Subcutaneous abdominal adipose tissue (tissue), 5 donors: ENCODE results near the gene SORCS2.

Experiments
- H3K27ac ChIP-seq: one replicate; pipeline ENCODE4 v1.7.0; 2013; ENCODE audit warnings: low read depth, mild to moderate bottlenecking, inconsistent platforms, low read length, moderate library complexity
- H3K27me3 ChIP-seq, 5 donors: one replicate each; pipeline ENCODE4 v1.7.0; 2013; ENCODE audit warnings: low read length in 5 of 5, inconsistent platforms in 1 of 5; ENCODE audit not compliant: control insufficient read depth in 5 of 5, insufficient read depth in 4 of 5
- H3K36me3 ChIP-seq, 5 donors: one replicate each; pipeline ENCODE4 v1.7.0; 2013; ENCODE audit warnings: low read length in 5 of 5; ENCODE audit not compliant: control insufficient read depth in 5 of 5, insufficient read depth in 5 of 5
- H3K4me1 ChIP-seq, 5 donors: one replicate each; pipeline ENCODE4 v1.7.0; 2013; ENCODE audit warnings: low read length in 5 of 5, mild to moderate bottlenecking in 3 of 5, moderate library complexity in 1 of 5; ENCODE audit not compliant: control insufficient read depth in 5 of 5, insufficient read depth in 5 of 5
- H3K4me3 ChIP-seq, 5 donors: one replicate each; pipeline ENCODE4 v1.7.0; 2013; ENCODE audit warnings: low read length in 5 of 5, low read depth in 1 of 5
- H3K9ac ChIP-seq, 5 donors: one replicate each; pipeline ENCODE4 v1.7.0; 2013; ENCODE audit warnings: low read length in 5 of 5, mild to moderate bottlenecking in 4 of 5, moderate library complexity in 3 of 5
- H3K9me3 ChIP-seq, 5 donors: one replicate each; pipeline ENCODE4 v1.7.0; 2013; ENCODE audit warnings: low read length in 5 of 5; ENCODE audit not compliant: control insufficient read depth in 5 of 5
- donor health status: healthy.
- donor health status: healthy.
- donor health status: healthy.
- donor health status: healthy.
- donor health status: healthy.

SORCS2 gene

GRCh38 chr4:7737268-7737645, 544.9 kb downstream of the SORCS2 start:
- Histone ChIP-seq H3K9ac (no peak overlapping the region), H3K4me1 (no peaks in the 10 kb centered on the region), H3K4me3 (no peak overlapping the region), H3K36me3 (no peaks in the 10 kb centered on the region), H3K27ac (no peak overlapping the region), H3K27me3 (peaks cover 0 to 19% (median 5%) of the 10 kb centered on the region in 5 donors), H3K9me3 (peaks cover 0 to 9% (median 7%) of the 10 kb centered on the region in 5 donors)

GRCh38 chr4:7737752-7738457, 545.6 kb downstream of the SORCS2 start:
- Histone ChIP-seq H3K27ac (no peak overlapping the region), H3K9me3 (peaks cover 0 to 9% (median 7%) of the 10 kb centered on the region in 5 donors), H3K9ac (no peak overlapping the region), H3K36me3 (no peaks in the 10 kb centered on the region), H3K4me3 (no peak overlapping the region), H3K4me1 (no peaks in the 10 kb centered on the region), H3K27me3 (peaks cover 0 to 19% (median 5%) of the 10 kb centered on the region in 5 donors)

DNA sequence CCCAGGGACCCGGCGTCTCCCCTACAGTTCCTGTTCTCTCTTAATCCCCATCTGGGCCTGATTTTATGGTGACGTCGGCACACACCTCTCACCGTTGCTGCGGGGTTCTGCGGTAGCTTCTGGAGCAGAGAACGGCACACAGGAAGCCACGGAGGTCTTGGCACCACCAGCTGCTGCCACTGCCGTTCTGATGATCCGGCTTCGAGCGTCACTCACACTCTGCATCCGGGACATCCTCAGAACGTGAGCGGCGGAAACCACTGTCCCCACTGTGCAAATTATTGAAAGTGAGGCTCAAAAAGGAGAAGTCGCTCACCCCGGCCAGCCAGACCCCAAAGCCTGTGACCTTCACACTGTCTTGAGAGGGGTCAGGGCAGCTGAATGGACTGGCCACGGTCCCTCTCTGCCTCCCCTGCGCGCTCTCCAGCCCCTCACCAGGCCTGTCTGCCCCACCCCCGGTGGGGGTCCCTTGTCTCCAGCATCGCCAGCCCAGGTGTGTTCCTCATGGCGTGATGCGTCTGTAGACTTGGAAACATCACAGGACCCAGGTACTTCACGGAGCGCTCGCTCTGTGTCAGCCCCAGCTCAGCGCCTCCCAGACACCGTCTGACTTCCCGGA, 546.2 kb downstream of the SORCS2 start:
- Histone ChIP-seq H3K9me3 (peaks cover 0 to 9% (median 7%) of the 10 kb centered on the region in 5 donors), H3K4me3 (no peak overlapping the region), H3K4me1 (peaks cover 0 to 5% (median 0%) of the 10 kb centered on the region in 5 donors), H3K36me3 (no peaks in the 10 kb centered on the region), H3K9ac (no peak overlapping the region), H3K27ac (no peak overlapping the region), H3K27me3 (peaks cover 0 to 19% (median 5%) of the 10 kb centered on the region in 5 donors)

GRCh38 chr4:7739077-7739917, 547.0 kb downstream of the SORCS2 start:
- Histone ChIP-seq H3K9ac (no peak overlapping the region), H3K27ac (no peak overlapping the region), H3K27me3 (peaks cover 0 to 18% (median 5%) of the 10 kb centered on the region in 5 donors), H3K36me3 (no peaks in the 10 kb centered on the region), H3K9me3 (peaks cover 0 to 9% (median 7%) of the 10 kb centered on the region in 5 donors), H3K4me3 (no peak overlapping the region), H3K4me1 (peaks cover 0 to 8% (median 2%) of the 10 kb centered on the region in 5 donors)

DNA sequence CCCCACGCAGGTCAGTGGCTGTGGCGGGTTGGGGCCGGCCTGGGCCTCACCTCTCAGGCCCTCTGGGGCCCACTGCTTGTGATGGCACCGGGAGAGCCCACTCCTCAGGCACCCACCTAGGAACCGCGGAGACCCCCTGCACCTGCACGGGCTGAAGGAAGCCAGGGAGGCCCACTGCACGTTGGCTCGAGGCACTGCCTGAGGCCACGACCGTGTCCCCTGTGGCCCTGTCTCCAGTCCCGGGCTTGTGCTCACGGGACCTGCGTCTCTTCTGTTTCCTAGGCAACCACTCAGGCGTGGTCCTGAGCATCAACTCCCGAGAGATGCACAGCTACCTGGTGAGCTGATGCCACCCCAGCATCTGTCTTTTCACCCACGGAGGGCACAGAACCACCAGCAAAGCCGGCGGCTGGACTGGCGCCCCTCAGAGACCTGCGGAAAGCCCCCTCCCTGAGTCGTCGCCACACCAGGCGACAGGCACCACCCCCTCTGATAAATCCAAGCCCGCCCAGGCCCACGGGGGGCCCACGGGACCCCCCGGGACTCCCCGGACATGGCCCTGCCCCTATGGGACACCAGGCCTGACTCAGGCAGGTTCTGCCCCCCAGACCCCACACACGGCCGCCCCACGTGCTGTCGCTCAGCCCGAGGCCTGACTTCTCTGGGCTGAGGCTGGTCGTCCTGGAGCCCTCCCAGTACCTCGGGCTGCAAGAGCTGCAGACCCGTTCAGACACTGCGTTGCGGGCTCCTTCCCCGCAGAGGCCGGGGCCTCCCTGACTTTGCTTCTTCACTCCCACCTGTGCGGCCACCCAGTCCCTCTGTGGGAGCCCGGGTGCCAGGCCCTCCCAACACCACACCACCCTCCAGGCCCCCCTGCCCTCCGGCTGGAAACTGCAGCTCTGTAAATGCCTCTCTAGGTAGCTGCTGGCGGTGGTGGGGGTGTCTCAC, 547.9 kb downstream of the SORCS2 start:
- no peak overlapping the region for H3K27ac ChIP-seq
- H3K36me3 ChIP-seq: no peaks in the 10 kb centered on the region
- no peak overlapping the region for H3K4me3 ChIP-seq
- H3K27me3 ChIP-seq: peaks cover 0 to 10% (median 5%) of the 10 kb centered on the region in 5 donors
- H3K9me3 ChIP-seq: peaks cover 0 to 9% (median 7%) of the 10 kb centered on the region in 5 donors
- peaks cover 0 to 17% (median 2%) of the 10 kb centered on the region in 5 donors for H3K4me1 ChIP-seq
- no peak overlapping the region for H3K9ac ChIP-seq

DNA sequence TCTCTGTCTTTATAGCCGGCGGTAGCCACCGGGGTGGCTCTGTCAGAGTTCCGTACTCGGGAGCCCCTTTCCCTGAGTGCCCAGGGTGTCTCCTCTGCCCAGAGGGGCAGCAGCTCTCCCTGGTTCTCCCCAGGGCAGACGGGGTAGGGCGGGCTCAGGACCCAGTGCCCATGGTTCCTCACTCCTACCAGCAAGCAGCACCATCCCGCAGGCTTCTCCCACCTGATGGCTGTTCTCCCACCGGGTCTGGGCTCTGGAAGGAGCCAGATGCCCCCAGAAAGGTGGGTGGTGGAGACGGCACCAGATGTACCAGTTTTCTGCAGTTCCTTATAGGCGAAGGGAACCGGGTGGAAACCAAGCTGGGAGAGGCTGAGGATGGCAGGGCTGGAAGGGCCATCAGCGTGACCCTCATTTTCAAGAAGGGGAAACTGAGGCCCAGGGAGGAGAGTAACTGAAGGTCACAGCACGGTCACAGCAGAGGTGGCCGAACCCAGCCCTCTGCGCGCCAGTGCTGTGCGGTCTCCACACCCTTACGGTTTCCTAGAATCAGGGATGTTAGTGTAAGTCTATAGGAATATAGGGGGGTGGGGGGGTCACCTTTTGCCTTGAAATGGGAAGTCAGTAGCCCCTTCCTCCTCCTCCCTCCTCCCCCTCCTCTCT, 548.7 kb downstream of the SORCS2 start:
- Histone ChIP-seq H3K27me3 (peaks cover 0 to 10% (median 5%) of the 10 kb centered on the region in 5 donors), H3K27ac (no peak overlapping the region), H3K9me3 (peaks cover 0 to 9% (median 7%) of the 10 kb centered on the region in 5 donors), H3K4me3 (no peak overlapping the region), H3K4me1 (peaks cover 0 to 18% (median 2%) of the 10 kb centered on the region in 5 donors), H3K36me3 (no peaks in the 10 kb centered on the region), H3K9ac (no peak overlapping the region)

DNA sequence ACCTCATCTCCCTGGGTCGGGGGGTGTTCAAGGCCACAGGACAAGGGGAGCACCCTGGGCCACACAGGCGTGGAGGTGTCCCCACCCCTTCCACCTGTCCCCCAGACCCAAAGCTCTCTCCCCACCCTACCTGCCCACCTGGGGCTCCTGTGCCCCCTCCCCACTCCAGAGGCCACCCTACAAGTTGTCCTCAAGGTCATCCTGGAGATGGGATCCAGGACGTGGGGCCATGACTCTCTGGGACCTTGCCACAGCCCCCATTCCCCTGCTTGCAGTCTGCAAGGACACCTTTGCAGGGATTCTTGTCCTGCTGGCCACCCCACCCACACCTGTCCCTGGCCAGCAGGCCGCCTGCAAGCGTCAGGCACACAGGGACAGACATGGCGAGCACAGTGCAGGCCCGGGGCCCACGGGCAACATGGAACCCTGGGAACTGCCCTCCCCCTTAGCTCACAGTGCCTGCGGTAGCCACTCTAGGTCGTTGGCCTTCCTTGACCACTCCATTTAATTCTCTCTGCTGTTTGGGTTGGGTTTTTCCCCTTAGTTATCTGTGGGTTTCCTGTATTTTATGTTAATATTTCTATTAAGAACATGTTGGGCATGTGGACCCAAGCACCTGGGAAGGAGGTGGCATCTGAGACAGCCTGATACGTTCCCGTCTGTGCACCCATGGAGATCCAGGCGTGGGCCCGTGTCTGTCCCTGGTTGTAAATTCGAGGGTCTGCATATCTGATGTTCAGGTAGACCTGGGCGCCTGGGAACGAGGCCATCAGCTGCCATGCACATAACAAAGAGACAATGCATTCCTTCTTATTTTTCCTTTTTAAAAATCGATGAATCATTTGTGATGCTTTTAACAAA, 549.8 kb downstream of the SORCS2 start:
- Histone ChIP-seq H3K27me3 (peaks cover 0 to 5% (median 4%) of the 10 kb centered on the region in 5 donors), H3K9me3 (peaks cover 0 to 9% (median 7%) of the 10 kb centered on the region in 5 donors), H3K36me3 (no peaks in the 10 kb centered on the region), H3K27ac (no peak overlapping the region), H3K4me1 (peaks cover 0 to 25% (median 2%) of the 10 kb centered on the region in 5 donors), H3K4me3 (no peak overlapping the region), H3K9ac (no peak overlapping the region)

DNA sequence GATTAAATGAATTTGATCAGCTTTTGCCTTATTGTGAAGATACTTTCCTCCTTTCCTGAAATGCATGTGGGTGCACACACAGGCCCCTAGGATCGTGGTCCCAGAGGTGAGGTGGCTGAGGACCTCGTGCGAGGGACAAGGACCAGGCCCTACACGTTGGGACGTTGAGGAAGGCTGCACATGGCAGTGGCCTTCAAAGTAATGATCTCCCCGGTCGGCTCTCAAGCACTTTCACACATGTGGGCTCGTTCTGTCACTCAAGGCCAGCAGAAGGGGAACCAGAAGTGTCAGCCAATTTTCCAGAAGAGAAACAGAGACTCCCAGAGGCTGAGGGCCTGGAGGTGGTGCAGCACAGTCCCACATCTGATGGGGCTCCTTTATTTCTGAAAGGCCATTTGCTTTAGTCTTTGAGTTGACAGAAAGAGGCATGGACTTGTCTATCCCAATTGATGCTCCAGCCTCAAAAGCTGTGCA, 550.5 kb downstream of the SORCS2 start:
- H3K27ac ChIP-seq: no peak overlapping the region

More for the DNA sequence above, 550.5 kb downstream of the SORCS2 start:
- Histone ChIP-seq H3K36me3 (no peaks in the 10 kb centered on the region), H3K9ac (no peak overlapping the region), H3K27me3 (peaks cover 0 to 5% (median 0%) of the 10 kb centered on the region in 5 donors), H3K4me1 (peaks cover 0 to 32% (median 2%) of the 10 kb centered on the region in 5 donors), H3K4me3 (no peak overlapping the region), H3K9me3 (peaks cover 0 to 4% (median 3%) of the 10 kb centered on the region in 5 donors)
